ENCODE results near the gene AP1AR. TPM values are rescaled to one million over a fixed set of nuclear protein-coding genes. Genes with fewer than 3 reads are reported as not detected.
A peak's percentile ranks its signal among the peaks of the same experiment; 100 is the strongest.
"Not testable (repeated sequence)": the region's sequence is repeated elsewhere in the genome, so short reads cannot be mapped to it uniquely, and the experiment has no call there.

Gene AP1AR
- total RNA-seq, 2 experiments from 2014 or later, result 14.7 to 15.2 TPM

- intact Hi-C loops (cut with micrococcal nuclease), result no loop called here
- CTCF ChIA-PET, result interaction anchor here (0.6 to 3.0 kb wide), 2 partner anchors 13 to 22 kb away, joined by 3 to 14 read pairs; no protein-coding TSS in a partner anchor
- DNase-seq, result no peak
These were observed 68.1 kb downstream of the AP1AR start for GRCh38 chr4:112299721-112300120.

GRCh38 chr4:112302320-112303274, 71.0 kb downstream of the AP1AR start:
- no peak overlapping the region for H3K27ac Mint-ChIP-seq
- CTCF ChIA-PET, result interaction anchor here (0.9 to 1.4 kb wide), 2 partner anchors 17 to 222 kb away, joined by 3 to 6 read pairs; partner anchors contain the start of gene TIFA
- no peaks in the 10 kb centered on the region for H3K9me3 Mint-ChIP-seq
- peaks cover 21% of the 10 kb centered on the region for H3K4me1 Mint-ChIP-seq (ENCODE audit: low read depth)
- H3K36me3 Mint-ChIP-seq (ENCODE audit: low read depth), result peaks cover 7% of the 10 kb centered on the region
- no peak overlapping the region for H3K4me3 Mint-ChIP-seq
- no peaks in the 10 kb centered on the region for H3K27me3 Mint-ChIP-seq (ENCODE audit: low read depth)
- DNase-seq, result peak; percentile 47
- intact Hi-C loops (cut with micrococcal nuclease), result loop anchor here (1.0 to 2.0 kb wide), 4 partner anchors 14 to 72 kb away; partner anchors contain the start of gene AP1AR

More at GRCh38 chr4:112299721-112300120, 68.1 kb downstream of the AP1AR start:
- Mint-ChIP-seq H3K36me3 (ENCODE audit: low read depth) (peaks cover 2% of the 10 kb centered on the region), H3K27ac (no peak overlapping the region), H3K27me3 (ENCODE audit: low read depth) (no peaks in the 10 kb centered on the region), H3K4me3 (no peak overlapping the region), H3K4me1 (ENCODE audit: low read depth) (peaks cover 17% of the 10 kb centered on the region), H3K9me3 (no peaks in the 10 kb centered on the region)

GRCh38 chr4:112305477-112305876, 73.9 kb downstream of the AP1AR start:
- H3K36me3 Mint-ChIP-seq (ENCODE audit: low read depth), result peaks cover 10% of the 10 kb centered on the region
- CTCF ChIA-PET; H3K4me3 Mint-ChIP-seq; DNase-seq; intact Hi-C loops (cut with micrococcal nuclease); H3K9me3 Mint-ChIP-seq; H3K27me3 Mint-ChIP-seq (ENCODE audit: low read depth); H3K27ac Mint-ChIP-seq: not testable (repeated sequence)
- H3K4me1 Mint-ChIP-seq (ENCODE audit: low read depth), result peaks cover 18% of the 10 kb centered on the region

GRCh38 chr4:112309263-112309791, 77.7 kb downstream of the AP1AR start:
- Mint-ChIP-seq H3K4me1 (ENCODE audit: low read depth) (peaks cover 22% of the 10 kb centered on the region), H3K36me3 (ENCODE audit: low read depth) (peaks cover 10% of the 10 kb centered on the region)
- H3K4me3 Mint-ChIP-seq; H3K9me3 Mint-ChIP-seq; intact Hi-C loops (cut with micrococcal nuclease); H3K27ac Mint-ChIP-seq; DNase-seq; H3K27me3 Mint-ChIP-seq (ENCODE audit: low read depth): not testable (repeated sequence)
- CTCF ChIA-PET, result interaction anchor here (0.6 to 1.1 kb wide), 4 partner anchors 18 to 292 kb away, joined by 3 to 5 read pairs (median 3); no protein-coding TSS in a partner anchor

- no peak for DNase-seq
- no peaks in the 10 kb centered on the region for H3K27me3 Mint-ChIP-seq (ENCODE audit: low read depth)
- H3K36me3 Mint-ChIP-seq (ENCODE audit: low read depth), result peaks cover 14% of the 10 kb centered on the region
- no peak overlapping the region for H3K27ac Mint-ChIP-seq
- CTCF ChIA-PET, result interaction anchor here (0.8 to 0.9 kb wide), 2 partner anchors 10 to 37 kb away, joined by 3 to 5 read pairs; no protein-coding TSS in a partner anchor
- no peaks in the 10 kb centered on the region for H3K9me3 Mint-ChIP-seq
- H3K4me3 Mint-ChIP-seq, result no peak overlapping the region
- intact Hi-C loops (cut with micrococcal nuclease), result no loop called here
- peaks cover 25% of the 10 kb centered on the region for H3K4me1 Mint-ChIP-seq (ENCODE audit: low read depth)
These were observed 79.9 kb downstream of the AP1AR start for GRCh38 chr4:112311516-112311915.

DNA sequence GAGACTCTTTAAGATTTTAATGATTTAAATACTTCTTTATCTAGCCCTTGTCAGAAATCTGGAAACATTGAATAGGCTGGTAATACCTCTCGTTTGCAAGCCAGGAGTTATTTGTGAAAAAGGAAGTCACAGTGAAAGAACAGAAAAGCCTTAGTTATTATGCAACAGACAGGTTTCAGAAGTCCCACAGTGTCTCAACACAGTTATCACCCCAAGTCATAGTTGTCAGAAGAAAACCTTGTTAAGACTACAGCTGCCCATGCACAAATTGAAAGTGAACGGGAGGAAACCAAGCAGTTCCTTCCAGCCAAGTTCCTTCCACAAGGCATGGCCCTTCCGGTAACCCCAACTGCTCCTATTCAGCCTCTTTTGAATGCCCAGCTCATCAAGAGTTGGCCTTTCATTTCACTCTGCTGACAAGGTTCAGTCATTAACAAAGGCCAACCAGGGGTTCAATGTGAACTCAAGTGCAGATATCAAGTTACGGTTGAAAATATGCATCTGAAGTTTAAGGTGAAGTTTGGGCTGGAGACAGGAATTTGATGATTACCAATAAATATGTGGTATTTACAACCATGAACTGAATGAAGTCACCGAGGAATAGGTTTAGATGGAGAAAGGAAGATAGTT, 81.1 kb downstream of the AP1AR start:
- Mint-ChIP-seq H3K4me1 (ENCODE audit: low read depth) (peaks cover 19% of the 10 kb centered on the region), H3K9me3 (no peaks in the 10 kb centered on the region)
- CTCF ChIA-PET, result no interaction called here

GRCh38 chr4:112315446-112315845, 83.9 kb downstream of the AP1AR start:
- no peak overlapping the region for H3K4me3 Mint-ChIP-seq
- H3K27me3 Mint-ChIP-seq (ENCODE audit: low read depth), result no peaks in the 10 kb centered on the region
- no peaks in the 10 kb centered on the region for H3K9me3 Mint-ChIP-seq
- DNase-seq, result no peak
- peaks cover 19% of the 10 kb centered on the region for H3K36me3 Mint-ChIP-seq (ENCODE audit: low read depth)
- intact Hi-C loops (cut with micrococcal nuclease), result no loop called here
- CTCF ChIA-PET, result no interaction called here
- H3K4me1 Mint-ChIP-seq (ENCODE audit: low read depth), result peaks cover 18% of the 10 kb centered on the region
- H3K27ac Mint-ChIP-seq, result no peak overlapping the region

More for the DNA sequence above, 81.1 kb downstream of the AP1AR start:
- Mint-ChIP-seq H3K27me3 (ENCODE audit: low read depth) (no peaks in the 10 kb centered on the region), H3K4me3 (no peak overlapping the region), H3K27ac (no peak overlapping the region), H3K36me3 (ENCODE audit: low read depth) (peaks cover 14% of the 10 kb centered on the region)
- intact Hi-C loops (cut with micrococcal nuclease), result no loop called here
- no peak for DNase-seq

DNA sequence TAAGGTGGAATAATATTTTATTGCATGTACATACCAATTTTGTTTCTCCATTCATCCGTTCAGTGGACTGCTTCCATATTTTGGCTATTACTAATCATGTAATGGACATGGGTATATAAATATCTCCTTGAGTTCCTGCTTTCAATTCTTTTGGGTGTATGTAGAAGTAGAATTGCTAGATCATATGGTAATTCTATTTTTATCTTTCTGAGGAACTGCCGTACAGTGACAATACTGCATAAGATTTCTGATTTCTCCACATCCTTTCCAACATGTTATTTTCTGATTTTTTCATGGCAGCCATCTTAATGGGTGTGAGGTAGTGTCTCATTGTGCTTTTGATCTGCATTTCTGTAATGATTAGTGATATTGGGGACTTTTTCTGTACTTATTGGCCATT, 84.8 kb downstream of the AP1AR start:
- no peaks in the 10 kb centered on the region for H3K9me3 Mint-ChIP-seq
- intact Hi-C loops (cut with micrococcal nuclease), result no loop called here
- H3K4me1 Mint-ChIP-seq (ENCODE audit: low read depth), result peaks cover 20% of the 10 kb centered on the region
- CTCF ChIA-PET, result no interaction called here
- H3K27me3 Mint-ChIP-seq (ENCODE audit: low read depth), result no peaks in the 10 kb centered on the region
- peaks cover 19% of the 10 kb centered on the region for H3K36me3 Mint-ChIP-seq (ENCODE audit: low read depth)
- H3K27ac Mint-ChIP-seq, result no peak overlapping the region
- H3K4me3 Mint-ChIP-seq, result no peak overlapping the region
- DNase-seq, result no peak

DNA sequence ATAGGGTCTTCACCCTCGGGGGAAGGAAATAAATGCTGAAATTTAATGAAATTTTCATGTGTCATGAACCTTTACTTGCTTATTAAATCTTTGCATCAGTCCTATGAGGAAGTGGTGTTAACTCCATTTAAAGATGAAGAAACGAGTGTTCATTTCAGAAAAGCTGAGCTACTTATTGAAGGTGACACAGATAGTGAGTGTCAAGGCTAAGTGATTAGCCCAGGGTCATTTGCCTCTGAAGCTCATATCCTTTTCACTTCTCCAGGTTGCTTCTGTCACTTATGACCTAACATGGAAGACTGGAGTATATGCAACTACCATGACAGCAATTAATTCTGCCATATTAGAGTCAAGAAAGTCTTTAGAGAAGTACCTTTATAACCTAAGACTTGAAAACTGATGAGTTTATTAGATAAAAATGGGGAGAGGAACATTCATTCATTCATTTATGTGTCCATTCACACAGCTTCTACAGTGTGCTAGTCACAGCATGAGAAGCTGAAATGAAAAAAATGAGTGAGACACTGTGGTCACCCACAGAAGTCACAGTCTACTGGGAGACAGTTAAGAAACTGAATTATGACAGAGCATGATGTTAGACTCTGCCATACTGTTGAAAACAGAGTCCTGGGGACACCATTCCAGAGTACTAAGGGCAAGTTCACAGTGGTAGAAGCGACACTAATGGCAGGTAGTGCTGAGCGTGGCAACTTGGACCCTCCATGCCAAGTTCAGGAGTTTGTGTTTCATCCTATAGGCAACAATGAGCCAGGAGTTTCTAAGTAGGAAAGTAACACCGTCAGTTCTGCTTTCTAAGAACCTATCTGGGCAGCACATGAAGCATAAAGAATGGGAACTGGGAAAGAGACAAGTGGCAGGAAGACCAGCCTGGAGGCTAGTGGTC, 86.9 kb downstream of the AP1AR start:
- no peak for DNase-seq
- Mint-ChIP-seq H3K36me3 (ENCODE audit: low read depth) (peaks cover 22% of the 10 kb centered on the region), H3K27ac (no peak overlapping the region), H3K4me1 (ENCODE audit: low read depth) (peaks cover 24% of the 10 kb centered on the region), H3K27me3 (ENCODE audit: low read depth) (no peaks in the 10 kb centered on the region), H3K9me3 (no peaks in the 10 kb centered on the region), H3K4me3 (no peak overlapping the region)
- intact Hi-C loops (cut with micrococcal nuclease), result no loop called here
- CTCF ChIA-PET, result interaction anchor here (0.6 kb wide), 1 partner anchor 49 kb away, joined by 4 read pairs; no protein-coding TSS in a partner anchor
